Measurements from ENCODE around the gene ADGRE1.
A peak's percentile ranks its signal among the peaks of the same experiment; 100 is the strongest.

The ADGRE1 gene

GRCh38 chr19:6876748-6877147, 10.6 kb upstream of the ADGRE1 start:
- no peak for FAIRE-seq

GRCh38 chr19:6877766-6878165, 9.6 kb upstream of the ADGRE1 start:
- FAIRE-seq: no peak

GRCh38 chr19:6886277-6886897, 992 bp upstream of the ADGRE1 start:
- no peak for FAIRE-seq

GRCh38 chr19:6888967-6889366, 1.6 kb downstream of the ADGRE1 start:
- FAIRE-seq: no peak

- no peak for FAIRE-seq
Observed at GRCh38 chr19:6890401-6890913, 3.1 kb downstream of the ADGRE1 start.

- no peak for FAIRE-seq
Observed at GRCh38 chr19:6890938-6891337, 3.6 kb downstream of the ADGRE1 start.

GRCh38 chr19:6891761-6892385, 4.5 kb downstream of the ADGRE1 start:
- FAIRE-seq: no peak

GRCh38 chr19:6894313-6894712, 6.9 kb downstream of the ADGRE1 start:
- no peak for FAIRE-seq

- FAIRE-seq: no peak
Observed at GRCh38 chr19:6903446-6903845, 16.1 kb downstream of the ADGRE1 start.

- FAIRE-seq: no peak
Observed at GRCh38 chr19:6906559-6907060, 19.2 kb downstream of the ADGRE1 start.

- FAIRE-seq: no peak
Observed at GRCh38 chr19:6911523-6911922, 24.1 kb downstream of the ADGRE1 start.

GRCh38 chr19:6914321-6914720, 26.9 kb downstream of the ADGRE1 start:
- FAIRE-seq: no peak

GRCh38 chr19:6916952-6917351, 29.6 kb downstream of the ADGRE1 start:
- no peak for FAIRE-seq

- no peak for FAIRE-seq
Observed at GRCh38 chr19:6925386-6925785, 38.0 kb downstream of the ADGRE1 start.

GRCh38 chr19:6925801-6926751, 38.7 kb downstream of the ADGRE1 start:
- FAIRE-seq: no peak

GRCh38 chr19:6930190-6930589, 42.8 kb downstream of the ADGRE1 start:
- no peak for FAIRE-seq

- FAIRE-seq: no peak
Observed at GRCh38 chr19:6935069-6935468, 47.7 kb downstream of the ADGRE1 start.

- no peak for FAIRE-seq
Observed at GRCh38 chr19:6935618-6936017, 48.2 kb downstream of the ADGRE1 start.

GRCh38 chr19:6945733-6946132, 58.4 kb downstream of the ADGRE1 start:
- FAIRE-seq: no peak

- no peak for FAIRE-seq
Observed at GRCh38 chr19:6947745-6948144, 60.4 kb downstream of the ADGRE1 start.

GRCh38 chr19:6948884-6949283, 61.5 kb downstream of the ADGRE1 start:
- FAIRE-seq: peak; percentile 96

- no peak for FAIRE-seq
Observed at GRCh38 chr19:6952956-6953355, 65.6 kb downstream of the ADGRE1 start.

GRCh38 chr19:6955082-6955481, 67.7 kb downstream of the ADGRE1 start:
- FAIRE-seq: no peak

Measured in G401.6 (cell line).